GM19463 (cell line): ENCODE measurements around the gene TRPV4.

Source experiments
- ATAC-seq: cut with Tn5 transposase; IDR thresholded peaks from one replicate; pipeline ENCODE4 v1.9.1; 2021; ENCODE audit warnings: mild to moderate bottlenecking, moderate library complexity; ENCODE audit not compliant: unreplicated experiment

The TRPV4 gene

GRCh38 chr12:109781668-109782325 lies 51.4 kb downstream of the TRPV4 start:
- ATAC-seq, result no peak

GRCh38 chr12:109779382-109779781 lies 53.8 kb downstream of the TRPV4 start:
- ATAC-seq, result no peak

GRCh38 chr12:109778684-109779083 lies 54.5 kb downstream of the TRPV4 start:
- no peak for ATAC-seq

- no peak for ATAC-seq
Measured at GRCh38 chr12:109777544-109777943, 55.7 kb downstream of the TRPV4 start.

- no peak for ATAC-seq
Measured at GRCh38 chr12:109776624-109777023, 56.6 kb downstream of the TRPV4 start.

GRCh38 chr12:109775172-109775881 lies 57.9 kb downstream of the TRPV4 start:
- no peak for ATAC-seq

GRCh38 chr12:109773384-109774011 lies 59.7 kb downstream of the TRPV4 start:
- ATAC-seq, result no peak

GRCh38 chr12:109772622-109773321 lies 60.4 kb downstream of the TRPV4 start:
- ATAC-seq, result no peak

- ATAC-seq, result no peak
Measured at GRCh38 chr12:109771746-109772621, 61.2 kb downstream of the TRPV4 start.

GRCh38 chr12:109770861-109771670 lies 62.1 kb downstream of the TRPV4 start:
- no peak for ATAC-seq

- ATAC-seq, result no peak
Measured at GRCh38 chr12:109770104-109770860, 62.9 kb downstream of the TRPV4 start.

- ATAC-seq, result no peak
Measured at GRCh38 chr12:109768901-109769670, 64.1 kb downstream of the TRPV4 start.

- no peak for ATAC-seq
Measured at GRCh38 chr12:109767991-109768900, 65.0 kb downstream of the TRPV4 start.

GRCh38 chr12:109767456-109767855 lies 65.7 kb downstream of the TRPV4 start:
- ATAC-seq, result no peak

GRCh38 chr12:109766251-109766778 lies 66.9 kb downstream of the TRPV4 start:
- no peak for ATAC-seq

GRCh38 chr12:109765446-109765810 lies 67.8 kb downstream of the TRPV4 start:
- no peak for ATAC-seq
